HK-2 (cell line): ENCODE results near the gene DOK6.

ENCODE experiments used
- DNase-seq: peaks from one replicate; pipeline ENCODE4 v3.0.0-alpha.2; 2018; ENCODE audit not compliant: unreplicated experiment

The DOK6 gene

GRCh38 chr18:69752737-69753380, 352.2 kb downstream of the DOK6 start:
- no peak for DNase-seq

GRCh38 chr18:69754108-69754507, 353.4 kb downstream of the DOK6 start:
- DNase-seq, result no peak

- no peak for DNase-seq
Observed at GRCh38 chr18:69755041-69755440, 354.4 kb downstream of the DOK6 start.

- no peak for DNase-seq
Observed at GRCh38 chr18:69755856-69756496, 355.3 kb downstream of the DOK6 start.

- no peak for DNase-seq
Observed at GRCh38 chr18:69757733-69758132, 357.0 kb downstream of the DOK6 start.

- DNase-seq, result no peak
Observed at GRCh38 chr18:69758458-69758857, 357.8 kb downstream of the DOK6 start.

- no peak for DNase-seq
Observed at GRCh38 chr18:69759046-69759445, 358.4 kb downstream of the DOK6 start.

DNA sequence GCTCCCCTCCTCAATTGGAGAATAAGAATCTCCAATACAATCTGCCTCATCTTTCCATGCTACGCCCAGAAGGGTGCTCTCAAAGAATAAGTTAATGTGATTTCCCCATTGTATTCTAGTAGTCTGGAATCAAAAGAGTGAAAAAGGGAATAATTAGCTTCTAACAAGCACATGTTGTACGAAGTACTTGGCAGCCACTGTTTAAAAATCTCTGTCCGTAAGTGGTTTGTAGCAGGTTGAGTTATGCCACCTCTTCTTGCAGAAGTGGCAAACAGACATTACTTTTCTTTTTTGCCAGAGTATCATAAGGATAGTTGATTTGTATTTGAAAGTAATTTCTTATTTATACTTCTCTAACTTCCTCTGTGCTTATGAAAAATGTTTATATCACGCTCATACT, 362.3 kb downstream of the DOK6 start:
- DNase-seq, result no peak

- no peak for DNase-seq
Observed at GRCh38 chr18:69763821-69764220, 363.1 kb downstream of the DOK6 start.

DNA sequence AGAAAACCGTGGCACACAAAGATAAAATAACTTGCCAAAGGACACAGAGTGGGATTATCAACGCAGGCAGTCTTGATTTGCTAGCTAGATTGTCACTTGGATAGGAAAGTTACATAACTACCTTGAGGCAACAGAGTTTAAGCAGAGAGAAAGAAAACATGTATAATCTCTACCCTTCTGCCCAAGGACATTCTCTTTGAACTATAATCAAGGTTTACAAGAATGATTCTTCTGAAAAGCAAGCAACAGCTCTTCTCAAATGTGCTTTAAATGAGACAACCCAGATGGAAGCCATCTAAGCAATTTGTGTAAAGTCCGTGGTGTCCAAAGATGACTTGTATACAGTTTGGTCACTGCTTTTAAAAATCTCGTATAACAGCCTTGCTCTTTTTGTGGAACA, 369.6 kb downstream of the DOK6 start:
- no peak for DNase-seq

GRCh38 chr18:69774831-69775230, 374.1 kb downstream of the DOK6 start:
- no peak for DNase-seq

DNA sequence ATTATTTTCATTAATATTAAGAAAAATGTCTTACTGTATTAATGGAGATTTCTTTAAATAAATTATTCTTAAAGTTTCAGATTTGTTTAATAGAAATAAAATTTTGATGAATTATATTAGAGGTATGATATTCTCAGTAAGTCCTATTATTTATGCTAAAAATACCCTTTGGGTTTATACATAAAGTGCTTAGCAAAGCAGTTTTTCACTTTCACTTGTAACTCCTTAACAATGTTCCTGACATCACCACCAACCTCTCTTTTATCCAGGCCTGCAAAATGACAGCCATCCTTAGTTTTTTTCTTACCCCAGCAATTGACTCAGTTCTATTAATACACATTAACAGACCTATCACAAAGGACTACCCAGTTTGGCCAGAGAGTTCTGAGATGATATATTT, 376.6 kb downstream of the DOK6 start:
- DNase-seq, result no peak

- no peak for DNase-seq
Observed at GRCh38 chr18:69778680-69779079, 378.0 kb downstream of the DOK6 start.

GRCh38 chr18:69780851-69781250, 380.2 kb downstream of the DOK6 start:
- DNase-seq, result no peak

DNA sequence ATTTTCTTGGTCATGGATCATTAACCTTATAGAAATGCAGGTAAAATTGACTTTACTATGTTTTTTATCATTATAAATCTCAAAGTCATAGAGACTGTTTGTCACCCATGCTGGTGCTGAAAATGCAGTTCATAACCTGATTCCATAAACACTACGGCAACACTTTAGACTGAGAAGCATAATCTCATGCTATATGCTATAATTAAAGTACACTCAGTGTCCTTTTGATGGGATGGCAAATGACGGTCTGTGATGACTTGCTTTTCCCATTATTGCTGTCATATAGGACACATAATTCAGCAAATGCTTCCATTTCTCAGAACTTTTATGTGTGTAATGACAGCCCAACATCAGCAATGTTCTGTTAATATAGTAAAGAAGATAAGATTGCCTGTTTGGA, 384.1 kb downstream of the DOK6 start:
- no peak for DNase-seq

DNA sequence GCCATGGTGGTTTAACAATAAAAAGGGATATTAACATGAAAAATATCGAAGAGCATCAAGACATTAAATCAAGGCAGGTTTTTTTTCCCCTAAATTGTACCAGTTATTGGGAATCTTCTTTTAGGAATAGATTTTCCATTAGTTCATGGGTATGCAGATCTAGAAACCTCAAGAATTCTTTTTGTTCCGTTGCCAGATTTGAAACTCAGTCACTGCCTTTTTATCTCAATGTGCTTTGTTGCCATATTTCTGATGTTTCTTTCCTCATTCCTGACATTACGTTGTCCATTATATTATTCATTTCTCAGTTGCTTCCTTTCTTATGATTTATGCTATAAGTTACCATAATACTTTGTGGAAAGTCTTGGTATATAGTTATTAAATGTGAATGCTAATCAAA, 384.8 kb downstream of the DOK6 start:
- DNase-seq, result no peak

- DNase-seq, result no peak
Observed at GRCh38 chr18:69786427-69786826, 385.7 kb downstream of the DOK6 start.

- DNase-seq, result no peak
Observed at GRCh38 chr18:69787825-69788547, 387.3 kb downstream of the DOK6 start.

DNA sequence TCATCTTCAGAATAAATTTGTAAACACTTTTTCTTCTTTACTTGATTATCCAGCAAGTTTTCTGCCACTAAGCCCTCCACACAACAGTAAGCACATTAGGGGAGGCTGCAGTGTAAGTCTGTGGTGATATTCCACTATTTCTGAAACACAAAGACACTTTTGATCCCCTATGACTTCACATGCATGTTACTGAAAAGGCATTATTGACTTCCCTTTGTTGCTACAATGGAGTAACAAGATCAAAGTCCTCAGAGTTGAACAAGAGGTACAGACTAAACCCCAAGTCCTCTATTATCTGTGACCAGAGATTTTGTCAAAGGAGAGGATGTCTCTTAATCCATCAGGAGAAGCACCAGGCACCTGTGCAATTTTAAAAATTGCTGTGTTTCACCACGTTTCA, 389.1 kb downstream of the DOK6 start:
- no peak for DNase-seq

- no peak for DNase-seq
Observed at GRCh38 chr18:69790649-69791048, 390.0 kb downstream of the DOK6 start.

DNA sequence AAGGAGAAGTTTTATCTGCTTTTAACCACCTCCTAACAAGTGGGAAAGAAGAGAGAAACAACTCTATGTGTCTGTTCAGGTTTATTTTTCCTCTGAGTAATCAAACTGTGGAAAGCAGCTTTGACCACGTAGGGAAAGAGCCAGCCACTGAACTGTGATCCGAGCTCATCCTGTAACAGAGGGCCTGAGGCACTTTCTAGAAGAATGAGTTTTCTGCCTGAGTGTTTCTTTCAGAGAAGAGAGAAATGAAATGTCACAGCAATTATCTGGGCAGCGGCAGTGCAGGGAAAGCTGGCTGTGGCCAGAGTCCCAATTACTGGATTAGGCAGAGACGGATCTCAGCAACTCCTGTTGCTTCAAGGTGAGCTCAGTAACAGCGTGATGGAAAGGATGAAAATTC, 395.1 kb downstream of the DOK6 start:
- no peak for DNase-seq

DNA sequence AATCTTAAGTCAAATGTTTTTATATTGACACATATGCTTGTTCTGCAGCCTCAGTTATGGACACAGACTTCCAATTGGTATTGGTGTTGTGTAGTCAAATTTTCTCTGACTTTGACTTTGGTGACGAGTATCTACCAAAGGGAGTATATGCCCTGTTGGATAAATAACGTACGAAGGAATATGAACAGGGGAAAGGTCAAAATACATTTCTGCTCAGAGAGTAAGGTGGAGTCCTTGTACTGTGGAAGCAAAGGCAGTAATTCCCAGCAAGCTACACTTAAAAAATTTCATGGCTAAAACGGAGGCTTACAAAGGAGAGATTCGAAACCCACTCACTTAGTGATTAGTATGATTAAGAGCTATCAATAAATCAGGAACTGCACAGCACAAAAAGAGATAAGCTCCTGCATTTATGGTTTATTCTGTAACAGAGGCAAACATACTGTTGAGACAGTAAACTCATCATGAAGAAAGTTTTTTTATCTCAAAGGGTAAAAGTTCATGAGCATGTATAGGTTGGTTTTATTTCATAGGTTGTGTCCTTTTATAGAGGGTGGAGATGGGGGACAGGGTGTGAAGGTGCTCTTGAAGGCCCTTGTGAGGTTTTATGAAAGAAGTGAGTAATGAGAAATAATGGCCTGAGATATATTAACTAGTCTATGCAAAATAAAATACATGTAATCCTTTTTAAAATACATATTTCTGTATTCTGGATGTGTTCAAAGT, 404.3 kb downstream of the DOK6 start:
- DNase-seq, result no peak

- DNase-seq, result no peak
Observed at GRCh38 chr18:69808399-69808798, 407.7 kb downstream of the DOK6 start.
